Measurements from ENCODE around the gene NPC1L1. TPM values are rescaled to one million over a fixed set of nuclear protein-coding genes. Genes with fewer than 3 reads are reported as not detected.
A peak's percentile ranks its signal among the peaks of the same experiment; 100 is the strongest.

NPC1L1 gene
- total and polyA plus RNA-seq, 2 of the 13 experiments (the other 11 are each of a cell fraction or from before 2014, with no cell fraction given): 4.8 to 14.5 TPM

DNA sequence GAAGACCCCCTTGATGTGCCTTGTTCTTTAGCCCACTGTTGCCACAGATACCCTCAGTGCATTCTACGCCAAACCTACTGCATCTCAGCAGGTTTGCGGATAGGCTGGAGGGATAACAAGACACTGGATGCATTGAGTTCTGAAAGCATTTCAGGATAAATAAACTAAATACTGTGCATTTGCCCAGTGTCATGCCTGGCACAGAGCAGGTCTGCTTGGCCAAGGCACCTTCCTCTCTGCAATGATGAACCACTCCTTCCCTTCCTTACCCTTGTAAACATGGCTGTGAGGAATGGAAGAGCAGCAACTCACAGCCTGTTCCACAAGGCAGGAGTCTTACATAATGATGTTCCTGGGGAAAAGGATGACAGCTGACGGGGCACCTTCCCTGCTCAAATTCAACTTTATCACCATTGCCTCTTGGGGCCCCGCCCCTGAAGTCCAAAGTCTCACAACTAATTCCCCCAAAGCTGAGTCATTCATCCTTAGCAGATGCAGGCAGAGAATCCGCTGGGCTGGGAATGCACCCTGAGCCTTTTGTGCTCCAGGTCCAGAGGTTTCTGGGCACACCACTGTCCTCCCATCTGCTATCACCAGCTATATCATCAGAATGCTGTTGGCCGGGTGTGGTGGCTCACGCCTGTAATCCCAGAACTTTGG is 21.0 kb upstream of the NPC1L1 start (continued):
- TF ChIP-seq, protein P1, sequence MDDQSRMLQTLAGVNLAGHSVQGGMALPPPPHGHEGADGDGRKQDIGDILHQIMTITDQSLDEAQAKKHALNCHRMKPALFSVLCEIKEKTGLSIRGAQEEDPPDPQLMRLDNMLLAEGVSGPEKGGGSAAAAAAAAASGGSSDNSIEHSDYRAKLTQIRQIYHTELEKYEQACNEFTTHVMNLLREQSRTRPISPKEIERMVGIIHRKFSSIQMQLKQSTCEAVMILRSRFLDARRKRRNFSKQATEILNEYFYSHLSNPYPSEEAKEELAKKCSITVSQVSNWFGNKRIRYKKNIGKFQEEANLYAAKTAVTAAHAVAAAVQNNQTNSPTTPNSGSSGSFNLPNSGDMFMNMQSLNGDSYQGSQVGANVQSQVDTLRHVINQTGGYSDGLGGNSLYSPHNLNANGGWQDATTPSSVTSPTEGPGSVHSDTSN (CRISPR knock-in tag; IDR thresholded peaks at IDR 0.05; ENCODE audit: borderline replicate concordance): no peak
- TF ChIP-seq, protein P2, sequence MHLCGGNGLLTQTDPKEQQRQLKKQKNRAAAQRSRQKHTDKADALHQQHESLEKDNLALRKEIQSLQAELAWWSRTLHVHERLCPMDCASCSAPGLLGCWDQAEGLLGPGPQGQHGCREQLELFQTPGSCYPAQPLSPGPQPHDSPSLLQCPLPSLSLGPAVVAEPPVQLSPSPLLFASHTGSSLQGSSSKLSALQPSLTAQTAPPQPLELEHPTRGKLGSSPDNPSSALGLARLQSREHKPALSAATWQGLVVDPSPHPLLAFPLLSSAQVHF (CRISPR knock-in tag; IDR thresholded peaks at IDR 0.05): no peak
- TF ChIP-seq ZNF460 (CRISPR knock-in tag; IDR thresholded peaks at IDR 0.05; ENCODE audit: borderline replicate concordance) (peak; percentile 95), ZNF20 (CRISPR knock-in tag; IDR thresholded peaks at IDR 0.05) (no peak), ZBTB3 (CRISPR knock-in tag; IDR thresholded peaks at IDR 0.05; ENCODE audit: borderline replicate concordance, low read depth) (no peak), BHLHE40 (IDR thresholded peaks at IDR 0.05; ENCODE audit: low read length) (no peak), ZNF777 (CRISPR knock-in tag; IDR thresholded peaks at IDR 0.05) (no peak), KLF12 (CRISPR knock-in tag; IDR thresholded peaks at IDR 0.05; ENCODE audit: borderline replicate concordance) (no peak), ZNF264 (CRISPR knock-in tag; IDR thresholded peaks at IDR 0.05) (peak; percentile 64; the same call in 1 of the 2 replicates), KDM1A (CRISPR knock-in tag; IDR thresholded peaks at IDR 0.05) (no peak), SOX5 (CRISPR knock-in tag; IDR thresholded peaks at IDR 0.05; ENCODE audit: borderline replicate concordance) (peak; percentile 21; the same call in 1 of the 2 replicates), MEIS2 (CRISPR knock-in tag; IDR thresholded peaks at IDR 0.05) (peak; percentile 95), IKZF4 (CRISPR knock-in tag; IDR thresholded peaks at IDR 0.05; ENCODE audit: borderline replicate concordance, low read depth, not compliant biosample characterization) (no peak), ZNF224 (CRISPR knock-in tag; IDR thresholded peaks at IDR 0.05) (no peak), TOE1 (CRISPR knock-in tag; IDR thresholded peaks at IDR 0.05) (no peak), ZNF12 (CRISPR knock-in tag; IDR thresholded peaks at IDR 0.05) (peak; percentile 43; the same call in 1 of the 2 replicates), ZNF615 (CRISPR knock-in tag; IDR thresholded peaks at IDR 0.05; ENCODE audit: borderline replicate concordance) (0 out of 2 replicates have a peak, but pooled peaks have one; percentile 53), AKAP8 (CRISPR knock-in tag; IDR thresholded peaks at IDR 0.05) (no peak; the same call in 1 of the 2 replicates)
- TF ChIP-seq, protein P3, sequence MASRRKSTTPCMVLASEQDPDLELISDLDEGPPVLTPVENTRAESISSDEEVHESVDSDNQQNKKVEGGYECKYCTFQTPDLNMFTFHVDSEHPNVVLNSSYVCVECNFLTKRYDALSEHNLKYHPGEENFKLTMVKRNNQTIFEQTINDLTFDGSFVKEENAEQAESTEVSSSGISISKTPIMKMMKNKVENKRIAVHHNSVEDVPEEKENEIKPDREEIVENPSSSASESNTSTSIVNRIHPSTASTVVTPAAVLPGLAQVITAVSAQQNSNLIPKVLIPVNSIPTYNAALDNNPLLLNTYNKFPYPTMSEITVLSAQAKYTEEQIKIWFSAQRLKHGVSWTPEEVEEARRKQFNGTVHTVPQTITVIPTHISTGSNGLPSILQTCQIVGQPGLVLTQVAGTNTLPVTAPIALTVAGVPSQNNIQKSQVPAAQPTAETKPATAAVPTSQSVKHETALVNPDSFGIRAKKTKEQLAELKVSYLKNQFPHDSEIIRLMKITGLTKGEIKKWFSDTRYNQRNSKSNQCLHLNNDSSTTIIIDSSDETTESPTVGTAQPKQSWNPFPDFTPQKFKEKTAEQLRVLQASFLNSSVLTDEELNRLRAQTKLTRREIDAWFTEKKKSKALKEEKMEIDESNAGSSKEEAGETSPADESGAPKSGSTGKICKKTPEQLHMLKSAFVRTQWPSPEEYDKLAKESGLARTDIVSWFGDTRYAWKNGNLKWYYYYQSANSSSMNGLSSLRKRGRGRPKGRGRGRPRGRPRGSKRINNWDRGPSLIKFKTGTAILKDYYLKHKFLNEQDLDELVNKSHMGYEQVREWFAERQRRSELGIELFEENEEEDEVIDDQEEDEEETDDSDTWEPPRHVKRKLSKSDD (CRISPR knock-in tag; IDR thresholded peaks at IDR 0.05; ENCODE audit: low read depth): peak; percentile 23; the same call in 1 of the 2 replicates
- TF ChIP-seq, protein P4, sequence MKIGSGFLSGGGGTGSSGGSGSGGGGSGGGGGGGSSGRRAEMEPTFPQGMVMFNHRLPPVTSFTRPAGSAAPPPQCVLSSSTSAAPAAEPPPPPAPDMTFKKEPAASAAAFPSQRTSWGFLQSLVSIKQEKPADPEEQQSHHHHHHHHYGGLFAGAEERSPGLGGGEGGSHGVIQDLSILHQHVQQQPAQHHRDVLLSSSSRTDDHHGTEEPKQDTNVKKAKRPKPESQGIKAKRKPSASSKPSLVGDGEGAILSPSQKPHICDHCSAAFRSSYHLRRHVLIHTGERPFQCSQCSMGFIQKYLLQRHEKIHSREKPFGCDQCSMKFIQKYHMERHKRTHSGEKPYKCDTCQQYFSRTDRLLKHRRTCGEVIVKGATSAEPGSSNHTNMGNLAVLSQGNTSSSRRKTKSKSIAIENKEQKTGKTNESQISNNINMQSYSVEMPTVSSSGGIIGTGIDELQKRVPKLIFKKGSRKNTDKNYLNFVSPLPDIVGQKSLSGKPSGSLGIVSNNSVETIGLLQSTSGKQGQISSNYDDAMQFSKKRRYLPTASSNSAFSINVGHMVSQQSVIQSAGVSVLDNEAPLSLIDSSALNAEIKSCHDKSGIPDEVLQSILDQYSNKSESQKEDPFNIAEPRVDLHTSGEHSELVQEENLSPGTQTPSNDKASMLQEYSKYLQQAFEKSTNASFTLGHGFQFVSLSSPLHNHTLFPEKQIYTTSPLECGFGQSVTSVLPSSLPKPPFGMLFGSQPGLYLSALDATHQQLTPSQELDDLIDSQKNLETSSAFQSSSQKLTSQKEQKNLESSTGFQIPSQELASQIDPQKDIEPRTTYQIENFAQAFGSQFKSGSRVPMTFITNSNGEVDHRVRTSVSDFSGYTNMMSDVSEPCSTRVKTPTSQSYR (CRISPR knock-in tag; IDR thresholded peaks at IDR 0.05; ENCODE audit: borderline replicate concordance): no peak
- TF ChIP-seq, protein P5, sequence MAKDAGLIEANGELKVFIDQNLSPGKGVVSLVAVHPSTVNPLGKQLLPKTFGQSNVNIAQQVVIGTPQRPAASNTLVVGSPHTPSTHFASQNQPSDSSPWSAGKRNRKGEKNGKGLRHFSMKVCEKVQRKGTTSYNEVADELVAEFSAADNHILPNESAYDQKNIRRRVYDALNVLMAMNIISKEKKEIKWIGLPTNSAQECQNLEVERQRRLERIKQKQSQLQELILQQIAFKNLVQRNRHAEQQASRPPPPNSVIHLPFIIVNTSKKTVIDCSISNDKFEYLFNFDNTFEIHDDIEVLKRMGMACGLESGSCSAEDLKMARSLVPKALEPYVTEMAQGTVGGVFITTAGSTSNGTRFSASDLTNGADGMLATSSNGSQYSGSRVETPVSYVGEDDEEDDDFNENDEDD (CRISPR knock-in tag; IDR thresholded peaks at IDR 0.05; ENCODE audit: borderline replicate concordance): no peak

Data from HepG2 (cell line).